IMR-90 (cell line): ENCODE data around the gene KRT8. TPM values are rescaled to one million over a fixed set of nuclear protein-coding genes. Genes with fewer than 3 reads are reported as not detected.
"Not testable (repeated sequence)": the region's sequence is repeated elsewhere in the genome, so short reads cannot be mapped to it uniquely, and the experiment has no call there.

Experiments used
- ATAC-seq: fragments of 200-7000 bp; cut with Tn5 transposase; 2 replicates; pipeline ENCODE4 v1.9.1; 2020; ENCODE audit warnings: low read depth, mild to moderate bottlenecking, moderate library complexity
- BruUV-seq: library from RNA; stranded (reverse); fragments of 400-500 nt; replicated peaks from 2 replicates; lab custom pipeline; 2021; lab: Mats Ljungman, UMichigan
- CTCF ChIA-PET: fragments of 300-600 bp; formaldehyde crosslinking; extraction: SDS; loops from one replicate; lab custom pipeline; 2021; ENCODE audit warnings: antibody characterized with exemption; lab: Yijun Ruan, JAX
- POLR2A ChIA-PET: fragments of 300-600 bp; sonication (Branson Sonifier 250); formaldehyde crosslinking; loops from one replicate; lab custom pipeline; 2022; ENCODE audit warnings: antibody characterized with exemption; ENCODE audit not compliant: unreplicated experiment; lab: Charles Lee
- DNase-seq: peaks from one replicate; pipeline ENCODE4 v3.0.0; 2013
- H2AFZ ChIP-seq: replicated peaks from 2 replicates; pipeline ENCODE3; 2013; ENCODE audit warnings: low read length, mild to moderate bottlenecking; ENCODE audit not compliant: poor library complexity
- H2AK5ac ChIP-seq: 2 replicates; pipeline ENCODE4 v1.6.1; 2013; ENCODE audit warnings: low read depth, low read length, inconsistent platforms
- H2AK9ac ChIP-seq: replicated peaks from 2 replicates; pipeline ENCODE3; 2013; ENCODE audit warnings: mild to moderate bottlenecking, low read depth, low read length, moderate library complexity; ENCODE audit not compliant: poor library complexity
- H2BK120ac ChIP-seq: 2 replicates; pipeline ENCODE4 v1.6.1; 2013; ENCODE audit warnings: low read depth, low read length, inconsistent platforms
- H2BK15ac ChIP-seq: 3 replicates; pipeline ENCODE4 v1.6.1; 2013; ENCODE audit warnings: low read depth, low read length, inconsistent platforms
- H2BK20ac ChIP-seq: 2 replicates; pipeline ENCODE4 v1.6.1; 2013; ENCODE audit warnings: low read depth, mild to moderate bottlenecking, inconsistent platforms, low read length, moderate library complexity
- H2BK5ac ChIP-seq: 2 replicates; pipeline ENCODE4 v1.6.1; 2013; ENCODE audit warnings: mild to moderate bottlenecking, low read depth, low read length, inconsistent platforms; ENCODE audit not compliant: poor library complexity, severe bottlenecking
- H3K14ac ChIP-seq: replicated peaks from 2 replicates; pipeline ENCODE4 v1.6.1; 2013; ENCODE audit warnings: low read depth, low read length, inconsistent platforms
- H3K18ac ChIP-seq: 2 replicates; pipeline ENCODE4 v1.6.1; 2013; ENCODE audit warnings: low read depth, low read length, control low read depth
- H3K23ac ChIP-seq: 2 replicates; pipeline ENCODE4 v1.6.1; 2013; ENCODE audit warnings: low read depth, low read length, inconsistent platforms
- H3K27ac ChIP-seq: 2 replicates; pipeline ENCODE4 v1.5.1; 2013; ENCODE audit warnings: mild to moderate bottlenecking, control low read depth, low read length; ENCODE audit not compliant: insufficient read depth
- H3K27me3 ChIP-seq: 2 replicates; pipeline ENCODE4 v1.6.1; 2013; ENCODE audit warnings: low read length; ENCODE audit not compliant: control insufficient read depth, insufficient read depth
- H3K36me3 ChIP-seq: 2 replicates; pipeline ENCODE4 v1.6.1; 2013; ENCODE audit warnings: low read length, mixed read lengths; ENCODE audit not compliant: control insufficient read depth, insufficient read depth
- H3K4ac ChIP-seq: 2 replicates; pipeline ENCODE4 v1.6.1; 2013; ENCODE audit warnings: low read depth, low read length, inconsistent platforms
- H3K4me1 ChIP-seq: 2 replicates; pipeline ENCODE4 v1.6.1; 2013; ENCODE audit warnings: low read length, mixed read lengths; ENCODE audit not compliant: control insufficient read depth, insufficient read depth
- H3K4me2 ChIP-seq: 2 replicates; pipeline ENCODE4 v1.6.1; 2013; ENCODE audit warnings: low read depth, mild to moderate bottlenecking, control low read depth, low read length, moderate library complexity
- H3K4me3 ChIP-seq: 2 replicates; pipeline ENCODE4 v1.5.1; 2013; ENCODE audit warnings: low read depth, mild to moderate bottlenecking, control low read depth, low read length, moderate library complexity; ENCODE audit not compliant: insufficient read depth
- H3K56ac ChIP-seq: 2 replicates; pipeline ENCODE4 v1.6.1; 2013; ENCODE audit warnings: low read length, inconsistent platforms; ENCODE audit not compliant: insufficient read depth; ENCODE audit errors: extremely low read depth
- H3K79me1 ChIP-seq, 2 experiments: 2 replicates each; pipeline ENCODE4 v1.6.1; 2013; ENCODE audit warnings: low read length in 2 of 2, inconsistent platforms in 1 of 2, low read depth in 1 of 2
- H3K9ac ChIP-seq: 2 replicates; pipeline ENCODE4 v1.6.1; 2013; ENCODE audit warnings: low read depth, low read length, control low read depth
- H3K9me1 ChIP-seq: 2 replicates; pipeline ENCODE4 v1.6.1; 2013; ENCODE audit warnings: low read length, inconsistent platforms; ENCODE audit not compliant: insufficient read depth
- H3K9me3 ChIP-seq: 2 replicates; pipeline ENCODE4 v1.6.1; 2013; ENCODE audit warnings: low read length; ENCODE audit not compliant: control insufficient read depth, insufficient read depth
- H4K20me1 ChIP-seq: 2 replicates; pipeline ENCODE4 v1.6.1; 2013; ENCODE audit warnings: low read length, inconsistent platforms; ENCODE audit not compliant: insufficient read depth
- H4K5ac ChIP-seq: 2 replicates; pipeline ENCODE4 v1.6.1; 2013; ENCODE audit warnings: mild to moderate bottlenecking, low read depth, low read length, control low read depth
- H4K8ac ChIP-seq, 2 experiments: 2 replicates each; pipeline ENCODE4 v1.6.1; 2013; ENCODE audit warnings: low read depth in 2 of 2, low read length in 2 of 2, control low read depth in 1 of 2, inconsistent platforms in 1 of 2
- H4K91ac ChIP-seq: 2 replicates; pipeline ENCODE4 v1.6.1; 2013; ENCODE audit warnings: low read depth, low read length, inconsistent platforms; ENCODE audit not compliant: insufficient read depth
- BHLHE40 ChIP-seq: fragments of 150-350 bp; IDR thresholded peaks from 2 replicates; pipeline ENCODE4 v1.6.1; 2016; ENCODE audit warnings: mild to moderate bottlenecking, low read depth, low read length
- MAZ ChIP-seq: IDR thresholded peaks from 2 replicates; pipeline ENCODE4 v1.6.1; 2012; ENCODE audit warnings: low read depth, mild to moderate bottlenecking, low read length, improper control_type of control experiment, moderate library complexity, borderline replicate concordance
- MXI1 ChIP-seq: IDR thresholded peaks from 2 replicates; pipeline ENCODE4 v1.6.1; 2012; ENCODE audit warnings: low read depth, mild to moderate bottlenecking, low read length, moderate library complexity, borderline replicate concordance
- NFE2L2 ChIP-seq: fragments of 150-350 bp; IDR thresholded peaks from 2 replicates; pipeline ENCODE4 v1.6.1; 2016; ENCODE audit warnings: low read depth, mild to moderate bottlenecking, low read length
- RCOR1 ChIP-seq: IDR thresholded peaks from 2 replicates; pipeline ENCODE4 v1.6.1; 2012; ENCODE audit warnings: mild to moderate bottlenecking, low read length, improper control_type of control experiment; ENCODE audit not compliant: insufficient replicate concordance
- SMC3 ChIP-seq: fragments of 150-350 bp; IDR thresholded peaks from 2 replicates; pipeline ENCODE4 v1.6.1; 2016; ENCODE audit warnings: low read depth, mild to moderate bottlenecking, antibody characterized with exemption, low read length, moderate library complexity
- WGBS, 2 experiments: methylation state at CpG; one replicate each; pipeline versions ENCODE4 v1.1.5 to v1.1.7; 2013; ENCODE audit warnings: missing lambda C conversion rate in 2 of 2; ENCODE audit not compliant: insufficient read length in 1 of 2; ENCODE audit errors: extremely low coverage in 2 of 2; 5-methylcytosine and 5-hydroxymethylcytosine counted together
- dilution Hi-C: fragments of 300-500 bp; cut with HindIII; formaldehyde crosslinking; loops from one replicate; pipeline ENCODE4 v1.14.3; 2018; ENCODE audit warnings: low sequenced_read_pairs; ENCODE audit not compliant: unreplicated experiment
- in situ Hi-C: fragments of 300-500 bp; cut with MboI; formaldehyde crosslinking; loops from 3 replicates; pipeline ENCODE4 v1.14.3; 2019; ENCODE audit warnings: low sequenced_read_pairs, inconsistent platforms, mixed read lengths
- intact Hi-C: fragments of 100-400 bp; cut with micrococcal nuclease; formaldehyde crosslinking; loops from 2 replicates; pipeline ENCODE4 v1.10.0; 2022
- polyA plus RNA-seq, 3 experiments: library from polyadenylated mRNA; depleted of rRNA; stranded (reverse); fragments of >200 nt; gene quantifications; 2 replicates each; pipeline ENCODE4 v1.2.3, GENCODE V29; 2012; ENCODE audit warnings: low replicate concordance in 1 of 3
- total RNA-seq: library from RNA; depleted of rRNA; stranded (reverse); fragments of >200 nt; gene quantifications from 2 replicates; pipeline ENCODE4 v1.2.3, GENCODE V29; 2012
- TF ChIP-seq, protein P1 (sequence below): fragments of 150-350 bp; IDR thresholded peaks from 2 replicates; pipeline ENCODE4 v1.6.1; 2017; ENCODE audit warnings: mild to moderate bottlenecking, antibody characterized with exemption, low read length, low read depth

KRT8 gene
- total and polyA plus RNA-seq, 2 of the 4 experiments (the other 2 are of a cell fraction): 10.9 to 39.3 TPM

DNA sequence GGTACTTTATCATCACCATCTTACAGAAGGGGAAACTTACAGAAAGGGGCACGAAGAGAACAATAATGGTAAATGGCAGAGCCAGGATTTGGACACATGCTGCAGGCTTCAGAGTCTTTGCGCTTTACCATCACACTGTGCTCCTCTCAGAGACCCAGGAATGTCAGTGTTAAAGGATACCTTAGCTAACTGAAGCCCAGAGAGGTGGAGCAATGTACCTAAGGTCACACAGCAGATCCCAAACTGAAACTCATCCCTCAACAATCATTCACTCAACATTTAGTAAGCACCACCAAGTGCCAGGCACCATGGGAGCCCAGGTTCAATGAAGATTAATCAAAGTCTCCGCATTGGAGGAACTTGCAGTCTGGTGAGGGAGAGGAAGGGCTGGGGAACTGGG, 48.1 kb downstream of the KRT8 start:
- no TSS peak for BruUV-seq
- Histone ChIP-seq H3K14ac (no peak overlapping the region), H2AFZ (no peak overlapping the region), H3K4me1 (no peaks in the 10 kb centered on the region), H3K23ac (no peak overlapping the region), H3K27ac (no peak overlapping the region), H2BK120ac (no peak overlapping the region), H4K20me1 (no peaks in the 10 kb centered on the region), H2BK5ac (no peak overlapping the region), H2AK9ac (no peak overlapping the region), H3K4me3 (no peak overlapping the region), H3K36me3 (no peaks in the 10 kb centered on the region), H3K56ac (no peak overlapping the region), H3K4me2 (no peak overlapping the region), H3K9me3 (no peaks in the 10 kb centered on the region), H3K79me1 (no peaks in the 10 kb centered on the region), H3K9me1 (no peaks in the 10 kb centered on the region), H2AK5ac (no peak overlapping the region; the same call in 1 of the 2 replicates), H4K91ac (no peak overlapping the region), H4K8ac (no peak overlapping the region), H3K4ac (no peak overlapping the region), H3K18ac (no peak overlapping the region), H3K27me3 (peaks cover 31% of the 10 kb centered on the region), H2BK15ac (no peak overlapping the region), H4K5ac (no peak overlapping the region), H3K9ac (no peak overlapping the region), H2BK20ac (no peak overlapping the region)
- in situ Hi-C loops: no loop called here
- intact Hi-C loops: no loop called here
- ChIA-PET CTCF (interaction anchor here (0.7 kb wide), 1 partner anchor 9 kb away, joined by 3 read pairs; no protein-coding TSS in a partner anchor), POLR2A (no interaction called here)
- no peak for TF ChIP-seq MAZ
- TF ChIP-seq RCOR1: no peak
- TF ChIP-seq BHLHE40: no peak
- no peak for TF ChIP-seq MXI1
- TF ChIP-seq, protein P1, sequence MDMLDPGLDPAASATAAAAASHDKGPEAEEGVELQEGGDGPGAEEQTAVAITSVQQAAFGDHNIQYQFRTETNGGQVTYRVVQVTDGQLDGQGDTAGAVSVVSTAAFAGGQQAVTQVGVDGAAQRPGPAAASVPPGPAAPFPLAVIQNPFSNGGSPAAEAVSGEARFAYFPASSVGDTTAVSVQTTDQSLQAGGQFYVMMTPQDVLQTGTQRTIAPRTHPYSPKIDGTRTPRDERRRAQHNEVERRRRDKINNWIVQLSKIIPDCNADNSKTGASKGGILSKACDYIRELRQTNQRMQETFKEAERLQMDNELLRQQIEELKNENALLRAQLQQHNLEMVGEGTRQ: no peak
- no peak for TF ChIP-seq NFE2L2
- TF ChIP-seq SMC3: no peak
- ATAC-seq (no peak), DNase-seq (no peak)
- dilution Hi-C loops: no loop called here
- WGBS, 2 experiments: 100% methylated on average over 1 of the region's 3 CpGs; no CpG with 5 or more reads in 1 of the 2 experiments

- WGBS, 2 experiments: no CpG with 5 or more reads among the region's 2 CpGs
- H4K8ac ChIP-seq, H3K14ac ChIP-seq, H3K79me1 ChIP-seq, H3K36me3 ChIP-seq, H3K9ac ChIP-seq, H4K20me1 ChIP-seq, H4K5ac ChIP-seq, H3K9me3 ChIP-seq, H2BK15ac ChIP-seq, H2AFZ ChIP-seq, H3K56ac ChIP-seq, in situ Hi-C loops, ATAC-seq, H2AK9ac ChIP-seq, dilution Hi-C loops, H3K4me3 ChIP-seq, BruUV-seq, POLR2A ChIA-PET, H3K4ac ChIP-seq, H3K4me2 ChIP-seq, DNase-seq, H3K9me1 ChIP-seq, H4K91ac ChIP-seq, H2AK5ac ChIP-seq, H3K27ac ChIP-seq, H2BK5ac ChIP-seq, intact Hi-C loops, H3K18ac ChIP-seq, H3K23ac ChIP-seq, H3K4me1 ChIP-seq, H2BK20ac ChIP-seq, H2BK120ac ChIP-seq: not testable (repeated sequence)
- peaks cover 32% of the 10 kb centered on the region for H3K27me3 ChIP-seq
- CTCF ChIA-PET: interaction anchor here (0.7 kb wide), 1 partner anchor 9 kb away, joined by 3 read pairs; no protein-coding TSS in a partner anchor
Observed at GRCh38 chr12:52856077-52856476, 48.8 kb downstream of the KRT8 start.
